ENCODE data around the gene OR6K6.

The OR6K6 gene

GRCh38 chr1:158803678-158804077 is 49.2 kb downstream of the OR6K6 start:
- no peak for DNase-seq
